NCI-H1092 (cell line): Measurements from ENCODE around the gene MEF2C.
A peak's percentile ranks its signal among the peaks of the same experiment; 100 is the strongest.

Experiments
- DNase-seq: peaks from one replicate; lab custom pipeline; 2025; lab: John Stamatoyannopoulos, UW

MEF2C gene

DNA sequence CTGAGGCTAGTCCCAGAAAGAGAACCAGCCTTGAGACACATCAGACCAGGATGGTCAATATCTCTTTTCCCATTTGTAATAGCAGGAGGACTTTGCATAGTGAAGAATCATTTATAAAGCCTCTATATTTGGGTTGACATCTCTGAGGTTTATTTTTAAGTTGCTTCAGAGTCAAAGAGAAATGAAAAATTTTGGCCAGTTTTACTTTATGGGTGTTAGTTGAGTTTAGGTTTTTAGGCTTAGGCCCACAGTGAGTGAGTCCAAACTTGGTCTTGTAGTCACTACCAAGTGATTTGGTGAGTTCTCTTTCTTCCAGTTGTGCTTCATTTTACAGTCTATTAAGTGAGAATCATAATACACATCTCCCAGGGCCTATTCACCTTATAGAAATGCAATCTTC, 5.3 kb upstream of the MEF2C start:
- no peak for DNase-seq

DNA sequence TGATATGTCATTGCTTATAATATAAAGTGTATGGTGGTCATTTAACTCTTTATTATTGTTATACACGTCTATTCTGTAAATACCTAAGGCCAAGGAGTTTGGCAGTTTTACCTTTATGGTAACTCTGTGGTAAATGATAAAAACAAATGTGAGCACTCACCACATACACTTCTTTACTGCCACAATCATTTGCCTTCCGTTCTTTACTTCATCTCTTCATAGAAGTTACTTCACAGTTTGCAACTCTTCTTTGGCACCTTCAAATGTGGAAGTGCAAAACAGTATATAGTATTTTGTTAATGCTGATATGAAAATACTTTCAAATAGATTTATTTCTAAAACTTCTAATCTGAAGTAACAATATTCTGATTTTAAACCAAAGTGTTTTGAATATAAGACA, 4.4 kb upstream of the MEF2C start:
- DNase-seq = no peak

DNA sequence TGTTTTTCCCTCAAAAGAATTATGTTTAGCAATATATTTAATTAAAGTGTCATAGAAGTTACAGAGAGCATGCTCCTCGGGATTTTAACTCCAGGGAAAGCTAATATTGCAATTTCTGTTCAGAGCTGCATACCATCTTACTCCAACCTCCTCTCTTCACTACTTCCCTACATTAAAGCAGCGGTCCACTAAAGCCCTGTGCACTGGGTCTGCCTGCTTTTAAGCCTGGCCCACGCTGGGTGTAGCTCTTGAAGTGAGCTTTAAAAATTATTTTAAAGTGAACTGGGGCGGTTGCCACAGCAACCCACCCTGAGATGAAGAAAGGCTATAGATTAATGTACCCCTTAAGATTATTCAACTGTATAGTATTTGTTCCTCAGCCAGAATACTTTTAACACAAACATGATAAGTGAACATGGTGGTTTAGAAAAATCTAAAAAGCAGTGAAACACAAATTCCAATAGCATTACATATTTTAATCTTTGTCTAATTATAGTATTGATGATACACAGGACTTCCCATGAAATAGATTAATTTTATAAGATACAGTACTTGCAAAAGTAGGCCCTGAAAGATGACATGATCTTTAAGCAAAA, 3.9 kb upstream of the MEF2C start:
- no peak for DNase-seq

DNA sequence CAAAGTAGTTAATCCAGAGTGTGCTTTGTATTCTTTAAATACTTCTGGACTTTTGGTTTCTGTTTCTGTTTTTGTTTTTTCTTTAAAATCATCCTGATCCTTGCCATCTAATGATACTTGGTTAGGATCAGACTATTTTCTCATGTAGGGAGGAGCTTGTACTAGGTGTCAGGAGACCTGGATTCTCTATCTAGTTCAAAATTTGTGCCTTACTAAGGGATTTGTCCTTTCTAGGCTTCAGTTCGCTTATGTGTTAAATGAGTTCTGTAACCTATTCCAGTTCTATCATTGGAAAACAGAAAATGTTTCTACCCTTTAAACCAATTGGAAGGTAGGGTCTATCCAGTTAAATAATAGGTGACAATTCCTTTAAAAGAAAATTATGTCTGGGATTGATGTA, 3.3 kb upstream of the MEF2C start:
- no peak for DNase-seq

DNA sequence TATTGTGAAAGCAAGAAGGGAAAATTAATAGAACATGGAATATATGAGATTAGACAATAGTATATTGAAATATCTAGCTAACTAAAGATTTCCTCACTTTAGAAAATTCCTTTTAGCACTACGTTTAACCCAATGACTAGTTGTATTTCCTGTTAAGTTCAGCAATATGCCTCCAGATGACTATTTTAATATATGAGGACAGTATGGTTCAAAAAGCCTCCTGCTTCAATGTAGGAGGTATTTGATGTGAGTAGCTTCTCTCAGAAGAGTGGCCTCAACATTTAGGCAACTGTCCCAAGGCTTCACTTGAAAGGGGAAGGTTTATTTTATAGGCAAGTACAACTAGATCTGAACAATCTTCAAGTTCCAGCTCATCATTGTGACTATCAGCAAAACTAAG, 2.0 kb upstream of the MEF2C start:
- no peak for DNase-seq

DNA sequence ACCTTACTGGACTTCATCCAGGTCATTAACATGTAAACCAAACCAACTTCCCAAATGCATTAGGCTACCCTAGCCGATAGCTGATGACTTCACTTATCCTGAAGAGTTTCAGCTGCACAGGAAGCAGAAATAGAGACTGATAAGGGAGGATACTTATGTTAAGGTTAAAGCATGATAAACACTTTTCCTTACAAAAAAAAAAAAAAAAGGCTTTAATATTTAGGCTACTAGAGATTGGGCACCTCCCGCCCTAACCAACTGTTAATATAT, 1.6 kb upstream of the MEF2C start:
- DNase-seq = no peak

DNA sequence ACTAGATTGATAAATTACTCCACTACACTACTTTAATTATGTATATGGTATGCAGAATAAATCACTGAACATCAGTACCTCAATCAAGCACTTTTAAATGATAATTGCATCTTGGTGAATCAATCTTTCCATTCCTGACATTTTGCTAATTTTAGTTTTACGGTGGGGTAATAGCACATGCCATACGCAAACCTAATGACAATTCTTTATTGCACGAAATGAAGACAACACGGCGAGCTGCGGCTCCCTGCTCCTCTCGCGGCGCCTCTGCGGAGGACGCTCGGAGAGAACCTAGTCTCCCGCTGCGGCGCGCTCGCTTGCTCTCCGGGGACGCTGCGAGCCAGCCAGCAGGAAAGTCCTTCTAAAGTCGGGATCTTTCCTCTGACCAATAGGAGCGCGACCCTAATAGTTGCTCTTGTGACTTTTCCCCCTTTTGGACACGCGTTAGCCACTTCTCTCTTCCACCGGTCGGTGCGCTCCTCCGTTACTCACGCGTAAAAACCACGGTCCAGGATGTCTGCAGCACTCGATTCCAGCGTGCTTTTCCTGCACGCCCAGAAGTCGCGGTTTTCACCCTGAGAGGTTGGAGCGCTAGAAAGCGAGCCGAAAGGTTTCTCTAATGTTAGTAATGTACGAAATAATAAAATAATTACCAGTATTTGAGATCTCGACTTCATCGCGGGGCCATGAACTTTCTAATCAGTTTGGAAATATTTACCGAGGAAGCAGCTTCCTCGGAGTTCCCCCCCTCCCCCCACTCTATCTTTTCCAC, 1.0 kb upstream of the MEF2C start:
- DNase-seq = peak; percentile 33

DNA sequence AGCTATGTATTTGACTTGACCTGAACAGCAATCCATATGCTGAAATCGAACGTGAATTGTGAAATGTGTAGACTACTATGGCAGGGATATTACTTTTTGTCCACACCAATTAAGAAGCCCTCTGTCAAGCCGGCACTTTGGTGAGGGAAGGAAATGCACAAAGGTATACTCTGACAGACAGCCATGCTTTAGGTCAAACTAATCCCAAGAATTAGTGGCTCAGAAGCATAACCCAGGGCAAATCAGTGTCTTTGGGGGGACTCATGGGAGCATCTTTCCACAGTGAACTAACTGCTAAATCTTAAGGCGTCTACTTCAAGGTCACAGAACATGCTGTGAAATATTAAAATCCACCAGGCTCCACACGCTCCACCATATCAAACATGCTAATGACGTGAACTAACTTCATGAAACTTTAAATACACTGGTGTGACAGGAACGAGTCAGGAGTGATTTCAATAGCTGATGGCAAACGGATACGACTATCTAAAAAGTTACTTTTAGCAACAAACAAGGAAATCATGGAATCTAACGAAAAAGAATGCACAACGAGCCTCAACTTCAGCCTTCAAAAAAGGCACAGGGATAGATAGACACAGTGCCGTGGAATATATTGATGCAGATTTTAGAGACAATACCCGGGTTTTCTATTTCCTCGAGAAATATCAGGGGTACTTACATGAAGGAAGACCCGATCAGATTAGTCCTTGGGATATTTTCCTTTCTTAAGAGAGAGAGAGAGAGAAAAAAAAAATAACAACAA, 527 bp downstream of the MEF2C start:
- DNase-seq = no peak

DNA sequence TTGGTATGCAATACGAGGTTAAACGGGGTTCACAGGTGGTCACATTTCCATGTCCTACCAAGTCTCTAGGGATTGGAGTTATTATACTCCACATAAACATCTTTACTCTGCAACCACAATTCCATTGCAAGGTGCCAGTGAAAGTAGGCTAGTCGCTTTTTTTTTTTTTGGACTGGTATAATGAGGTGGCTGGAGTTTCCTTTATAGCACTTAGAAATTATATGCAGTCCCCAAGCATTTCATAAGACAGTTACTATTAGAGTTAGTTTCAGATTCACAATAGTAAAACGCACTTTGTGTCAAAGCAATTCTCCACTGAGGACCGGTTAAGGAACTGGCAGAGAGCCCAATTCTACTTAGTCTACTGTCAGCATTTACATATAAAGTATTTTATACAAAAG, 1.4 kb downstream of the MEF2C start:
- DNase-seq = no peak

DNA sequence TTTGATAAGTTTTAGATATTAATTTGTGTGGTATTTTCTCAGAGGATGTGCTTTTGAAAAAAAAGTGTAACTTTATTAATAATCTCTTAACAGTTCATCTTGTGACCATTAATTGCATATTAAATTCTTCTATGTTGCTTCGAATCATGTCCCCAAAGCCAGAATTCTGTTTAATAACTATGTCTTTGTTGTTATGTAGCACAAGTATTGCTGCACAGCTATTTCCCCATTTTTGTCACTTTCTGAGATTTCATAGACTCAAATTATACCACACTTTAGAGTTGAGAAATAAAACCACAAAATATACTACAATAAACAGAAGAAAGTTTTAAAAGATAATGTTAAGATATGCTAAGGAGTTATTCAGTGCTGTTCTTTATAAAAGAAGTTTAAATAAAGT, 2.8 kb downstream of the MEF2C start:
- no peak for DNase-seq

DNA sequence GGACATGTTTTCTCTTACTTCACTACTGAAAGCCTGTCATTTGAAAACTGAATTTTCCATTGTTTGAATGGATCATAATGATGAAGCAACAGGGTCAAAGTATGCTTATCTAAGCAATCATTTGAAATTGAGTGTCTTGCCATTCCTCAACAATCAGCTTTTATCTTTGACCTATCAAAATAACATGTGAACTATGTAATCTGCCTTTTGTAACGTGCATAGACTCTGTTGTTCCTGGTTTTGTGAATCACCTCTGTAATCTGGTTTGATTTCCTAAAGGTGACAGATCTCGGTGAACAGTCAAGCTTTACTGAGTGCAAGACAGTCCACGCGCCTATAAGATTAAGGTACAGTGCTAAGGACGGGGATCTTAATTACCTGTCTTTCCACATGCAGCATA, 3.3 kb downstream of the MEF2C start:
- no peak for DNase-seq

DNA sequence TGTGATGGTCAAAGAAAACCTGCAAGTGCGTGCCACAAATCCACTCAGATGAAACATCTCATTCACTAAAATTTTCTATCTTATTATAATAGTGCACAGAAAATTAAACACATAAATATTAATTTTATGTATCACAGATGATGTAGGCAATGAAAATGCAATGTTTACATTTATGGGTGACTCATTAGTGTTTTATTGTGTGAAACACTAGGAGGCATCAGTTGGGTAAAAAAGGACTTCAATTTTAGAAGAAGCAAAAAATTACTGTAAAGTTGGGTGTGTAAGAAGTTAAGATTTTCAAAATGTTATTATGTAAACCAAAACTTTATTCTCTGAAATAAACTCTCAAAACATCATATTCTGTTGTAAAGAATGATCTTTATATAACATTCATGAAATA, 4.0 kb downstream of the MEF2C start:
- DNase-seq = no peak

DNA sequence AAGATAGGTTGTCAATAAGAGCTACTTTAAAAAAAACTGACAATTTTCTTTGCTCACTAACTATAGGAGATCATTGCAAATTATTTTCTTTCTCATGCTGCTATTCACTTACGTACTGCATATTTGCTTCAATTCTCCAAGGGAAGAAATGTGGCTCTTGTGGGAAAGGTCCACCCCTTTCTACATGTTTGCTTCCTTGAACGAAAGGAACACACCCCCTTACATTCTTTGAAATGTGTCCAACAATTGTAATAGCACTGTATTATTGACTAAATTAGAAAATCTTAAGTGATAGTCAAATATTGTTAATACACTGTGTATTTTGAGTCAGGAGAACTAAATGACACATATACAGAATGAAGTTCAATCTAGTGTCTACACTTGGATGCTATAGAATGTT, 5.2 kb downstream of the MEF2C start:
- no peak for DNase-seq

DNA sequence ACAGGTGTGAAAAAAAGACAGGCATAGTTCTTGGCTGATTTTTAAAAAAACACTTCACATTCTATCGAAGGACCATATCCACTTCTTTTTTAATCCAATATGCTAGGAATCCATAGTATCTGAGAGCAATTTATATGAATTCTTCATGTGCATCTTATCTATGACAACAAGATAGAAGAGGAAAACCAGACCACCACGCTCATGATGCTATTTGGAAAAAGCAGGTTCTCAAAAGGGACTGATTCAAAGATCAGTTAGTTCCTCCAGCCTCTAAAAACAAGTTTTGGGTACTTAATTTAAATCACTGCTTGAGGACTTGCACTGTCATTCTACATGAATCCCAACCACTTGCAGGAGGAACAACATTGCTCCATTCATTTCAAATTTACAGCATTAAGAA, 6.3 kb downstream of the MEF2C start:
- DNase-seq = no peak

DNA sequence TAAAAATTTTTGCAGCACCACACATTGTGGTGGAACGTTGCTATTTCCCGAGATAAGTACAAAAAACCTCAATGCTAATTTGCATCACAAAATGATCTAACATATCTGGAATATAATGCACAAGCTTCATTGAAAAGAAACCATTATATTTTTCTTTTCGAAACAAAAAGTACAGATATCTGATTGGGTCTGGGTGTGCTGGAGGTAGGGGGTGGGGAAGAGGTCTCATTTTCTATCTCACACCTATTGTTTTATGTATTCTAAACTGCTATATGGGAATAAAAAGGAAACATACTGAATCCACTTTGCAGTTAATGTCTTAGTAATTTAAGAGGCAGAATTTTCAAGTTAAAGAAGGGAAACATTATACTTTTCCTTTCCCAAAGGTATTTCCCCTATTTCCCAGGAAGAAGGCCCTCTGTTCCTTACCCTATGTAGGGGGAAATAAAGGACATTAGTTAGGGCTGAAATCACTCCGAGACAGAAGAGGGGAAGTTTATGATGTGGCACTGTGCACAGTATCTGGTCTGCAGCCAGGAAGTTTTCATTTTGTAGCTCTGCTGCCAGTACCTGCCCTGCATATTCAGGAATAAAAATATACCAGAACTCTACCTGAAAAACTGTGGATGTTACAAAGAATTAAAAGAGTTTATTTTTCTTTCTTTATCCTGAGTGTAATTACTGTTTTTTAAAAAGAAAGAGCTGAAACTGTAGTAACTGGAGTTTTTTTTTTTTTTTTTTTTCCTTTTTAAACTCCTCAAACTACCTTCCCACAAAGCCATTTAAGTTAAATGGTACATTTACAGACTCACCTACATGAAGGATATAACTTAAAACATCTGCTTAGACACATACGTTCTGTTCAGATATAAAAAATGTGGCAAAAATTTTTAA, 7.4 kb downstream of the MEF2C start:
- no peak for DNase-seq

DNA sequence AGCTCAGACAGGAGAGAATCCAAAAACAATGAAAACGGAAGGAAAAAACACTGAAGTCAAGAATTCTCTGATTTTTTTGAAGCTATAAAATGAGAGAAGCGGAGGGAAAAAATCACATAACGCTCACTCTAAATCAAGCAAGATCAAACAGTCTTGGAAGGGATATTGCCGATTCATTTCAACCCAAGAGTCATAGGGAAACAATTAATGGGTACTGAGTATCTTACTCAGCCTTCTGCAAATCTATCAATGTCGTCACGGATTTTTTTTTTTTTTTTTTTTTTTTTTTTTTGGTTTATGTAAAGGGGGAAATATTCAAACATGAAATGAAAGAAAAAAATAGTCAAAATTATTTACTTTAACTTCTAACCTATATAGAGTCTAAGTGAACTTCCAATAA, 9.5 kb downstream of the MEF2C start:
- no peak for DNase-seq

DNA sequence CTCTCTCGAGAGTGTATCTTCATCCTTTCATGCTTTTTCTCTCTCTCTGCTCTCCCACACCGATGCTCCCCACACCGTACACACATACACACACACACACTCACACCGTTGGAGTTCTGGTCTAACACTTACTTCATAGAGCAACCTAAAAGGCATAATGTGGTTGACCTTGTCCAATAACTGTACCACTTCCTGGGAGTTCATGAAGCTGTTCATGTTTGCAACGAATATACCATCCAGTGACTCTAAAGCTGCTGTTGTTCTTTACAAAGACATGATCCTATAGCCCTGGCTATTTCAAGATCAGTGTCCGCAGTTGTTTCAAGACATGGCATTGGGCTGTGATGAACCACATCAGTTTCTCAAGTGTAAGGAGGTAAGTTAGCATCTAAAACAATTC, 10.0 kb downstream of the MEF2C start:
- no peak for DNase-seq

DNA sequence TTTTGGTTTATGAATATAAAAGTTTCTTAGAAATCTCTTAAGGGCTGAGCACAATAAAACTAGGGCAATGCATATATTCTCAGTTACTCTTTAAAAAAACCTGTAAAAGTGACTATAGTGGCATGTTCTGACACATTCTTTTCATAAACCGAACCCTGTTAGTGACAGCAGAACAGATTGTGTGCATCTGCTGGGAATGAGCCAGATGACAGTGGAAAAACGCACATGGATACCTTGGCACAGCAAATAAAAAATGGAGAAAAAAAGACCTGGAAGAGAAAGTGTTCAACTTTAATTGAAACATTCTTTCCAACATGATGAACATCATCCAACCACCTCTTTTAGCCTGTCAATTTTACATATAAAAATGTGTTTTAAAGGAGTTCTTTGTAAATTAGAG, 12.7 kb downstream of the MEF2C start:
- no peak for DNase-seq

DNA sequence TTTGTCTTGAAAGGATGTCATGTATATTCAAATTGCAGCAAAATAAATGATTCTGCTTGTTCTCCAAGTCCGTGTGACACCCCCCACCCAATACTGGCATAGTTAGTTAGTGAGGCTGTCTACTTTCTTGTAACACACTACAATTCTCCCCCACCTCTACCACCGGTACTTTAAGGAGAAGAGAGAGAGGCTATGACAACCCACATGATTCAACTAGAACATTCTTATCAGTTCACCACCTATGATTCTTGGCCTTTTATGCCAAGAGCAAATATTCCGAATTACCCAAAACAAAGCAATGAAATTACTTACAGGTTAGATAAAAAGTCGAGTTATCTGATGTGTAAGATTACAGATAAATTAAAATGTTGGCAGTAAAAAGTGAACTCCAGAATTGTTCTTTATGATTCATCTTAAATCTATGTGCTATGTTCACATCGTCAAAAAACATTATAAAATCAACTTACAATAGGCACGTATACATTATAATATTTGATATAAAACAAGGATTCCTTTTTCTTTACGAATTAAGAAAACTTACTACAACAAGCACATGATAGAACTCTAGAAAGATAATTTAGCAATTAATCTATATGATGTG, 14.4 kb downstream of the MEF2C start:
- no peak for DNase-seq

DNA sequence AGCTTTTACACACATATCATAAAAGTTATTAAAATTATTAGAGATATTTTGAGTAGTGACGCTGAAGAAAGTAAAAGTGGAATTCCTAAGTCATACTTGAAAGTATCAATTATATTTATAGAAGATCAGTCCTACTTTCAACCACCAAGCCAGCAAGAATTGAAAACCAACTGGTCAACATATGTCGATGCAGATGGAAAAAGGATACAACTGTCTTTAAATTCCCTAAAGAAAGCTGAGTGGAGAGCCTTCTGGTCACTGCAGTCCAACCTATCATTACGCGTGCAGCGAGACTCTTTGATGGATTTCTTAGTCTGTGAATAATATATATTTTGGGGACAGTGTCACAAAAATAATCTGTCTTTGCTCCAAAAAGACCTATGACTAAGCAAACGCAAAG, 15.3 kb downstream of the MEF2C start:
- no peak for DNase-seq

DNA sequence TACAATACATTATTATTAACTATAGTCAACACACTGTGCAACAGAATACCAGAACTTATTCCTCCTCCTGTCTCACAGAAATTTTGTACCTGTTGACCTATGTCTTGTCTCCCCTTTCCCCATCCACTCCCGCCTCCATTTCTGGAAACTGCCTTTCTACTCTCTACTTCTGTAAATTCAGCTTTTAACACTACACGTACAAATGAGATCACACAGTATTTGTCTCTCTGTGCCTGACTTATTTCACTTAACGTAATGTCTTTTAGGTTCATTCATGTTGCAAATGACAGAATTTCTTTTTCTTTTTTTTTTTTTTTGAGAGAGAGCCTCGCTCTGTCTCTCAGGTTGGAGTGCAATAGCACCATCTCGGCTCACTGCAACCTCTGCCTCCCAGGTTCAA, 19.5 kb downstream of the MEF2C start:
- no peak for DNase-seq

DNA sequence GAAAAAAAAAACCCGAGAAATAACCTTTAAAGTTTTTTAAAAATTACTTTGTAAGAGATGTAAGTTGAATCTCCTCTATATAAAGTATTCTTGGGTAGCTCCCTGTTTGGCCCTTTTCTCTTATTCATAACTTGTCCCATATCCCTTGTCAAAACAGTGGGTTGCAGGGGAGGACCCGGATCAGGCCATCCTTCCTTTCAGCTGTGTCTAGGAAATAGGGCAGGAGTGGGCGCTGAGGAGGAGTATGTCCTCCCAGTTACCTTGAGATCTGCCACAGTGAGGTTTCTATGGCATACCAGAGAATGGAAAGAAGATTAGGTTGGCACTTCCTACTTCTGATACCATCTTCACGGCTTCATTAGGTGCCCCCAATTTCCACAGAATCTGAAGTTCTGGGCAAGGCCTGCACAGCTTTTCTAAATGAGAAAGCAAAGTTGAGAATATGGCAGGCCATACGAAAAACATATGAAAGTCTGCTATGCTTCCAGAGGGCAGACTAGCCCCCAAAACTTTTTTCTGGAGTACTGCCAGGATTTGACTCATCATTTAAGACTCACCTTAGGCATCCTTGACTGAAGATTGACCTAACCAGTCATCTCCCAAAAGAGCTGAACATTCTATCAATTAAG, 20.3 kb downstream of the MEF2C start:
- no peak for DNase-seq
